Measurements from ENCODE around the gene RAB3IL1.
"Not testable (repeated sequence)": the region's sequence is repeated elsewhere in the genome, so short reads cannot be mapped to it uniquely, and the experiment has no call there.

RAB3IL1 gene

DNA sequence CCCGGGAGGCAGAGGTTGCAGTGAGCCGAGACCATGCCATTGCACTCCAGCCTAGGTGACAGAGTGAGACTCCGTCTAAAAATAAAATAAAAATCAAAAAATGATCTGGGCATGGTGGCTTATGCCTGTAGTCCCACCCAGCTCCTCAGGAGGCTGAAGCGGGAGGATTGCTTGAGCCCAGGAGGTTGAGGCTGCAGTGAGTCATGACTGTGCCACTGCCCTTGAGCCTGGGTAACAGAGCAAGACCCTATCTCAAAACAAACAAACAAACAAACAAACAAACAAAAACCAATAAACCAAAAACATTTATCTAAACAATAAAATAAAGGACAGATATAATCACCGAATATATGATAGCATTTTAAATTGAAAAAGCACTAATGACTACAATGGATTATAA, 36.3 kb upstream of the RAB3IL1 start:
- not testable (repeated sequence) for FAIRE-seq

DNA sequence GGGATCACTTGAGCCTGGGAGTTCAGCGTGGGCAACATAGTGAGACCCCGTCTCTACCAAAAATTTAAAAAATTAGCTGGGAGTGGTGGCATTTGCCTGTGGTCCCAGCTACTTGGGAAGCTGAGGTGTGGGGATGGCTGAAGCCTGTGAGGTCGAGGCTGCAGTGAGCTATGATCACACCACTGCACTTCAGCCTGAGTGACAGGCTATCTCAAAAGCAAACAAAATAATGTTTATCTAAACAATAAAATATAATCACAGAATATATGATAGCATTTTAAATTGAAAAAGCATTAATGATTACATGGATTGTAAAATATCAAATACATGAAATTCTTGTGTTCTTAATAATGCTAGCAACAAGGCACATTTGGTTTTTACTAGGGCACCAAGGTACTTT, 35.5 kb upstream of the RAB3IL1 start:
- FAIRE-seq (no peak), DNase-seq (ENCODE audit: low spot score) (no peak)

More for the DNA sequence above, 36.3 kb upstream of the RAB3IL1 start:
- not testable (repeated sequence) for DNase-seq (ENCODE audit: low spot score)

DNA sequence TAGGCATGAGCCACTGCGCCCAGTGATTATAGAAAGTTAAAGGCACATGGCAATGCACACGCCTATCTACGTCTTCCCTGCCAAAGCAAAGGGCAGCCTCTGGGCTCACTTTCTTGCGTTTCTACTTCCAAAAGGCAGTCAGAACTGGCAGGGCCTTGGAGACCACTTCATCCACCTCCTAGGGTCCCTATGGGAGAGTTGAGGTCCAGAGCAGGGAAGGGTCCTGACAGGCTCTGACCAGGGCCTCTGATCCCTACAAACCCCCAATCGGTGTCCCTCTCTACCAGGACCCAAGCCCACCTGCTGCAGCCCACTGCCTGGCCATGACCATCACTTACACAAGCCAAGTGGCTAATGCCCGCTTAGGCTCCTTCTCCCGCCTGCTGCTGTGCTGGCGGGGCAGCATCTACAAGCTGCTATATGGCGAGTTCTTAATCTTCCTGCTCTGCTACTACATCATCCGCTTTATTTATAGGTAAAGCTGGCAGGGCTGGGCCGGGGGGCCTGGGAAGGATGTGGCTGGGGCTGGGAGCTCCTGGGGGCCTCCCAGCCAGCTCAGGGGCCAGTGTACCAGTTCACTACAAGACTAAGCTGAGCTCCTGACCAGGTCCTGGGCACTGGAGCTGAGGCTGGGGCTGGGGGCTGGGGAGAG, 34.2 kb upstream of the RAB3IL1 start:
- FAIRE-seq (no peak), DNase-seq (ENCODE audit: low spot score) (no peak)

DNA sequence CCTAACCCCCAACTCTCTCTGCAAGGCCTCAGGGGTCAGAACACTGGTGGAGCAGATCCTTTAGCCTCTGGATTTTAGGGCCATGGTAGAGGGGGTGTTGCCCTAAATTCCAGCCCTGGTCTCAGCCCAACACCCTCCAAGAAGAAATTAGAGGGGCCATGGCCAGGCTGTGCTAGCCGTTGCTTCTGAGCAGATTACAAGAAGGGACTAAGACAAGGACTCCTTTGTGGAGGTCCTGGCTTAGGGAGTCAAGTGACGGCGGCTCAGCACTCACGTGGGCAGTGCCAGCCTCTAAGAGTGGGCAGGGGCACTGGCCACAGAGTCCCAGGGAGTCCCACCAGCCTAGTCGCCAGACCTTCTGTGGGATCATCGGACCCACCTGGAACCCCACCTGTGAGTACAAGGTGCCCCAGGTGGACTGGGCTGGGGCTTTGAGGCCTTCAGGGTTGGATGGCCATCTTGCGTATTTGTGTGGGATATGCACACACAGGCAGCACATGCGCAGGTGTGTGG, 32.7 kb upstream of the RAB3IL1 start, which contains the start of gene BEST1:
Gene BEST1, plus strand, starts transcription at position 317 of the 513 bp plus-strand sequence. CDS start 1,456 bp downstream, outside the sequence.
- DNase-seq (ENCODE audit: low spot score), result no peak
- no peak for FAIRE-seq

DNA sequence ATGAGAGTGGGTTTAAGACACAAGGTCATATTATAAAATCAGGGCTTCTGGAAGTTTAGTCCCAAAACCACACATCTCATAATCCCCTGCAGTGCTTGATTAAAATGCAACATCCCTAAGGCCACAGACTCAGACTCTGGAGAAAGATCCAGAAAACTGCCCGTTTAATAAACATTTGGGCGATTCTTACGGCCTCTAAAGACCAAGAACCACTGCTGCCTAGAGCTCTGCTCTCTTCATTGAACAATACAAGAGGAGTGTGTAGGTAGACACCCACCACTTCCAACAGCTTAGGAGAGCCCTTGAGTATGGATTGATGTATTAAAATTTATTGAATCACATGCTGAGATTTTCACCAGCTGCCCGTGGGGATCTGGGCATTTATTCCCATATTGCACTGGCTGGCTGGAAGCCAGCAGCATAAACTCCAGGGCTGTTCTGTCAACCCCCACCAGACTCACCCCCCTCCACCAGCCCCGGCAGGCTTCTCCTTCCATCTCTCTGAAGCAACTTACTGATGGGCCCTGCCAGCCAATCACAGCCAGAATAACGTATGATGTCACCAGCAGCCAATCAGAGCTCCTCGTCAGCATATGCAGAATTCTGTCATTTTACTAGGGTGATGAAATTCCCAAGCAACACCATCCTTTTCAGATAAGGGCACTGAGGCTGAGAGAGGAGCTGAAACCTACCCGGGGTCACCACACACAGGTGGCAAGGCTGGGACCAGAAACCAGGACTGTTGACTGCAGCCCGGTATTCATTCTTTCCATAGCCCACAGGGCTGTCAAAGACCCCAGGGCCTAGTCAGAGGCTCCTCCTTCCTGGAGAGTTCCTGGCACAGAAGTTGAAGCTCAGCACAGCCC, 32.0 kb upstream of the RAB3IL1 start:
- no peak for DNase-seq (ENCODE audit: low spot score)
- FAIRE-seq, result no peak

DNA sequence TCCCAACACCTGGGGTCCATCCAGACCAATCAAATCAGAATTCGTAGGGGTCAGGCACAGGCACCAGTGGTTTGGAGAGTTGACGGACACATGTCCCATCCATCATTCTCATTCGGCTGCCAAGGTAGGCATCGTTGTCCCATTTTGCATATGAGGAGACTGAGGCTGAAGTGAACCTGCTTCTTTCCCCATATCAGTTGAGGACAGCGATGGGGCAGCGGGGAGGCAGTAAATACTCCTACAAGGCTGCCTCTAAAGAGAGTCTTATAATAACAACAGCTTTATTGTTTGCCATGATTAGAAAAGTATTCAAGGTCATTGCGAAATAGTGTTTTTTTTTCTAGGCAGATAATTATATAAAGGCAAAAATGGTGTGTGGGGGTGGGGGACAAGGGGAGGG, 31.1 kb upstream of the RAB3IL1 start:
- FAIRE-seq (no peak), DNase-seq (ENCODE audit: low spot score) (no peak)

DNA sequence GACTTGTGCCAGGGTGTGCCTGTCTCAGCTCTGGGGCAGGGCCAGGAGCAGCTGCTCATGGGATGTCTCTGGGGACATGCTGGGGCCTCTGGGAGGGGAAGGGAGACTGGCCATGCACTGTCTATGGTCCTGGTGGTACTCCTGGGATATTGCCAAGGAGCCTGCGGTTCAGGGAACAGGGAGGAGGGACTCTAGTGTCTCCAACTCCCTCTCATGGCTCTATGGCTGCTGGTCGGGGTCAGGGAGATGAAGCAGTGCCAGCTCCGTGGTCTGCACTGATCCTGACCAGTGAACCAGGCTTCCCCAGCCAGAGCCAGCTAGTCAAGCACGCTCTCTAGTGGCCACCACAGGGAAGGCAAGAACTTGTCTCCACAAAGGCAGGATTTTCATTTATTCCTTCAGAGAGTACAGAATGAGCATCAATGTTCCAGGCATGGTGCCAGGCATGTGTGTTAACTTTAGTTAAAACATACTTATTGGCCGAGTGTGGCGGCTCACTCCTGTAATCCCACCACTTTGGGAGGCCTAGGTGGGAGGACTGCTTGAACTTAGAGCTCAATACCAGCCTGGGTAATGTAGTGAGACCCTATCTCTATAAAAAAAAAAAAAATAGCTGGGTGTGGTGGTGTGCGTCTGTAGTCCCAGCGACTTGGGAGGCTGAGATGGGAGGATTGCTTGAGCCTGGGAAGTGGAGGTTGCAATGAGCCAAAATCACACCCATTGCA, 30.3 kb upstream of the RAB3IL1 start:
- peak; percentile 66 for DNase-seq (ENCODE audit: low spot score)

DNA sequence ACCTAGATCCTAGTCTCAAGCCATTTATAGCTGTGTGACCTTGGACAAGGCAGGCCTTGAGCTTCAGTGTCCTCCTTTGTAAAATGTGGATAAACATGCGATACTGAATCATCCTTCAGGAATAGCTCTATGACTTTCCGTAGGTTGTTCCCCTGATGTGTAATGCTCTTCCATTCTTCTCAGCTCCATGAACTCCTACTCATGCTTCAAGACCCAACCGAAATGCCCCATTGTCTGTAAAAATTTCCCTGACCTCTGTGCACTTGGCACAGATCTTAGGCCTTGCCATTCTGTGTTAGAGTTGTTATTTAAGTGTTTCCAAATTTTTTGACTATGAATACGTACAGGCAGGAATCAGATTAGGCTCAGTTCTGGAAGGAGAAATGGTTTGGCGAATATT, 29.5 kb upstream of the RAB3IL1 start:
- FAIRE-seq, result no peak
- no peak for DNase-seq (ENCODE audit: low spot score)

More for the DNA sequence above, 30.3 kb upstream of the RAB3IL1 start:
- FAIRE-seq, result no peak

DNA sequence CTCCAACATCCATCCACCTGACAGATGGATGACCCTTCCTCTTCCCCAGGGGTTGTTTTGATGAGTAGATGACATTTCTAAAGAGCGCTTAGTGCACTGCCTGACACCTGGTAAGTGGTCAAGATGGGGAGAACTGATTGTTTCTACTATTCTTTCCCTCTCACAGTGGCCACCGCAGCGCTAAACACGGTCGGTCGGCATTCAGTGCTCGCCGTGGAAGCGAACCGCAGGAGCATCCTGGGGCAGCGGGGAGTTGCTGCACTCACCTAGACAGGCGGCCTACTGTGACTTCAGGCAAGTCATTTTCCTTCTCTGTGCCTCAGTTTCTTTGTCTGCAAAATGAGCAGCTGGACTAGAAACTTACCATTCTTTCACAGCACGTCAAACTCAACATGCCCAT, 27.8 kb upstream of the RAB3IL1 start:
- no peak for FAIRE-seq
- DNase-seq (ENCODE audit: low spot score), result no peak

DNA sequence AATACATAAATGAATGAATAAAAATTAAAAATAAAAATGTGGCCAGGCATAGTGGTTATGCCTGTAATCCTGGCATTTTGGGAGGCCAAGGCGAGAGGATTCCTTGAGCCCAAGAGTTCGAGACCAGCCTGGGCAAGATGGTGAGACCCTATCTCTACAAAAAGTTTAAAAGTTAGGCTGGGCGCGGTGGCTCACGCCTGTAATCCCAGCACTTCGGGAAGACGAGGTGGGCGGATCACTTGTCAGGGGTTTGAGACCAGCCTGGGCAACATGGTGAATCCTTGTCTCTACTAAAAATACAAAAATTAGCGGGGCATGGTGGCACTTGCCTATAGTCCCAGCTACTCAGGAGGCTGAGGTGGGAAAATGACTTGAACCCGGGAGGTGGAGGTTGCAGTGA, 23.1 kb upstream of the RAB3IL1 start:
- no peak for DNase-seq (ENCODE audit: low spot score)
- no peak for FAIRE-seq

DNA sequence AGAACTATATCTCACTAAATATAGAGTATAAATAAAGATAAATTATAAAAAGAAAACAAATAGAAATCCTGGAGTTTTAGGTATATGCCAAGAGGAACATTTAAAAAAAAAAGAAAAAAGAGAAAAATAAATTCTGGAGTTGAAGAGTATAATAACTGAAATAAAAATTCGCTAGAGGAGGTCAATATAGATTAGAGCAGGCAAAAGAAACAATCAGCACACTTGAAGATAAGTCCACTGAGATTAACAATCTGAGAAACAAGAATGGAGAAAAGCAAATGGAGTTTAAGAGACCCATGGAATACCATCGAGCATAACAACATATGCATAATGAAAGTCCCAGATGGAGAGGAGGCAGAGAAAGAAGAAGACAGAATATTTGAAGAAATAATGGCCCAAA, 18.5 kb upstream of the RAB3IL1 start:
- DNase-seq (ENCODE audit: low spot score) (no peak), FAIRE-seq (no peak)

DNA sequence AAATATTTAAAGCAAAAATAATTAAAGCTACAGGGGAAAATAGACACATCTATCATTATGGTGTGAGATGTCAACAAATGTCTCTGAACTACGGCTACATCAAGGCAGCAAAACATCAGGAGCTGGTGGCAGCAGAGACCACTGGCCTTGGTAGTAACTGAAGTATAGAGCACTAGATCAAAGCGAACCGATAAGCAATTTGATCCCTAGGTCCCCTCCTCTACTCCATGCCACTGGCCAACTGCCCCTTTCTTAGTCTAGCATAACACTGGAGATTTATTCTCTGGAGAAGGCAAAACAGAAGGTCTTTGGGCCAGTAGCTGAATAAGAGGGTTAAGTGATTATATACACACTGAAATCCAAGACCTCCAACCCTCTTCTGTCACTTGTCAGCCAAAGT, 13.6 kb upstream of the RAB3IL1 start:
- DNase-seq (ENCODE audit: low spot score) (no peak), FAIRE-seq (no peak)

DNA sequence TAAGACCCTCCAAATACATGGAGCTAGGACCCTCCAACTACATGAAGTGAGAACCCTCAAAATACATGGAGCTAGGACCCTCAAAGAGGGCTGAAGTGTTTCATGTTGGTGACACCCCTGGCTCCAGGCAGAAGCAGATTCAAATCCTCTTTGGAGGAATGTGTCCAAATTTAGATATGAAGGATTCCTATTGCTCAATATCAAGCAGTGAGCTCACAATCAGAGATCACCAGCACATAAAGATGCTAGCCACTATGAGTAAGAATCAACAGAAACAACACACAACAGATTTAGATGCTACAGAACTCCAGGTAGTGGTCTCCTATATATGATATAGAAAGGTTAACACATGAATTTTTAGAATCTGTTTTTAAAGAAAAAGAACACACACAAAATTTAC, 11.2 kb upstream of the RAB3IL1 start:
- no peak for FAIRE-seq

DNA sequence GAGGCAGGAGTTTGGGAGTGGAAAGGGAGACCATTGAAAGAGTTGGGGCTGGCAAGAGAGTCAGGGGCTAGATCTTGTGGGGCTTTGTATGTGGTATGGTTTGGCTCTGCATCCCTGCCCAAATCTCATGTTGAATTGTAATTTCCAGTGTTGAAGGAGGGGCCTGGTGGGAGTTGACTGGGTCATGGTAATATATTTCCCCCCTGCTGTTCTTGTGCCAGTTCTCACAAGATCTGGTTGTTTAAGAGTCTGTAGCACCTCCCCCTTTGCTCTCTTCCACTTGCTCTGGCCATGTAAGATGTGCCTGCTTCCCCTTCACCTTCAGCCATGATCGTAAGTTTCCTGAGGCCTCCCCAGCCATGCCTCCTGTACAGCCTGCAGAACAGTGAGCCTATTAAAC, 10.1 kb upstream of the RAB3IL1 start:
- DNase-seq (ENCODE audit: low spot score) (no peak), FAIRE-seq (no peak)

More for the DNA sequence above, 11.2 kb upstream of the RAB3IL1 start:
- DNase-seq (ENCODE audit: low spot score), result no peak

DNA sequence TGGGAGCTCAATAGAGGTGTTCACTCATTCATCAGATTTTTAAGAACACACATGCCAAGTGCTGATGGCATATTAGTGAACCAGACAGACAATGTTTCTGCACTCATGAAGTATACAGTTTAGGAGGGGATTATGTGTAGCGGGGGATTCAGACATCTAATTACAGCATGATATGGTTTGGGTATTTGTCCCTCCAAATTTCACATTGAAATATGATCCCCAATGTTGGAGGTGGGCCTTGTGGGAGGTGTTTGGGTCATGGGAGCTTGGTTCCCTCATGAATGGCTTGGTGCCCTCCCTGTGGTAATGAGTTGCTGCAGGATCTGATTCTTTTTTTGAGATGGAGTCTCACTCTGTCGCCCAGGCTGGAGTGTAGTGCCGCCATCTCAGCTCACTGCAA, 8.9 kb upstream of the RAB3IL1 start:
- FAIRE-seq (no peak), DNase-seq (ENCODE audit: low spot score) (no peak)

DNA sequence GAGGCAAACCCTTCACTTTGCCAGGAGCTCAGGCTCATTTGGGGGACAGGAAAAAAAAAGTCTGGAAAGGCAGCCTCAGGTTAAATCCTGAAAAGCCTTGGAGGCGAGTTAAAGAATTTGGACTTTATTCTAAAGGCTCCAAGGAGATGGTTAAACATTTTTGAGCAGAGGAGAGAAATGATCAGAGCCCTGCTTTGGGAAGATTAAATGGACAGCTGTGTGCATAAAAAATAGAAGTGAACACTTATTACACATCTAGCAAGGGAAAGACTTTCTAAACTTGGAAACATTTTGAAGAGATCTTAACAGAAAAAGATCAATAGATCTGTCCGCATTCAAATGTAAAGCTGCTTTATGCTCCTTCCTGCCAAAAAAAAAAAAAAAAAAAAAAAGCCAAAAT, 8.4 kb upstream of the RAB3IL1 start:
- DNase-seq (ENCODE audit: low spot score) (no peak), FAIRE-seq (no peak)

DNA sequence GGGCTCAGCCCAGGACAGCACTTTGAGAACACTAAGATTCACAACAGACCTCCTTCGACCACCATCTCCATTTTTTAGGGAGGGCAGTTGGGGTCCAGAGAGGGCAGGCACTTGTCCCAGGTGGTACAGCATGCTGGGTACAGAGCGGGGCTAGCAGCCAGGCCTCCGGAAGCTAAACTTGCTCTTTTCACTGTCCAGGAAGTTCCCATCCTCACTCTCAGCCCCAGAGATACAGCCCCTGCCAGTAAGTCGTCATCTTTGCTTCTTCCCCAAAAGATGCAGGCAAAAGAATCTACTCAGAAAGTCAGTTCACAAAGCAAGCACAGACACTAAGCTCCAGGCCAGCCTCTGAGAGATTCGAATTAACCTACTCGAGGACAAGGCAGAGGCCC, 6.7 kb upstream of the RAB3IL1 start:
- DNase-seq (ENCODE audit: low spot score) (no peak), FAIRE-seq (no peak)

DNA sequence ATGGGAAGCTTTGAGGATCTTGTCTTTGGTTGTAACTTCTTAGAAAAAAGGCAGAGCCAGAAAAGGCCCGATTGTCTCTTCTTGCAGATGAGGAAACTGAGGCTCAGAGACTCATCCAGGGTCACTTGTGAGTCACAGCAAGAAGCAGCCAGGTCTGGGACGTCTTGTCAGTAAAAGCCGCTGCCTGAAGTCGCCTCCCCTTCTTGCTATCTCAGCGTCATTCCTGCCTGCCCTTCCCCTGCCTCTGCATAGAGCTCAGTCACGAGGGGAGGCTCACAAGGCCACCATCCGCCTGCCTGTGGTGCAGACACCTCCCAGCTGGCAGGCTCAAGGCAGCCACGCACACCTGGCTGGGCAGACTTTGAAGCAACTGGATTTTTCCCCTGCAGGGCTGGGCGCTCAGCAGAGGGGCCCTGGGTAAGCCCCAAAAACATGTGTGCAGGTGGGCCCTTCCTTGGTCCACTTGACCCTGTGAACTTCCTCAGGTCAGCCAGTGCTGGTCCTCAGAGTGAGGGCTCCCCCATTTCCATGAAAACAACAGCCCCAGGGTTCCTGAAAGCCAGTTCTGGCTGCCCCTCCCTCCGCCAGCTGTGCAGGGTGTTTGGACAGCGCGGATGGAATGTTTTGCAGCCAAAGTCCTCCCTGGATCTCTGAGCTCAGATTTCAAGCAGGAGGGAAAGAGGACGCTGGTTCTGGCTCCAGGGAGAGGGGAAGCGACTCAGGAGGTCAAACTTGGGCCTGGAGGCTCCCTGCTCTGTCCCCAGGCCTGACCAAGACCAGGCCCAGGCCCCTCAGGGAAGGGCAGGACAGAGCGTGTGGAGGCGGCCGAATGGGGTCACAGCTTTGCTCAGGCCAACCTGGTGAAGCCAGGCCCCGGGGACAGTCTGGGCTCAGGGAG, 6.0 kb upstream of the RAB3IL1 start:
- no peak for DNase-seq (ENCODE audit: low spot score)
- no peak for FAIRE-seq

DNA sequence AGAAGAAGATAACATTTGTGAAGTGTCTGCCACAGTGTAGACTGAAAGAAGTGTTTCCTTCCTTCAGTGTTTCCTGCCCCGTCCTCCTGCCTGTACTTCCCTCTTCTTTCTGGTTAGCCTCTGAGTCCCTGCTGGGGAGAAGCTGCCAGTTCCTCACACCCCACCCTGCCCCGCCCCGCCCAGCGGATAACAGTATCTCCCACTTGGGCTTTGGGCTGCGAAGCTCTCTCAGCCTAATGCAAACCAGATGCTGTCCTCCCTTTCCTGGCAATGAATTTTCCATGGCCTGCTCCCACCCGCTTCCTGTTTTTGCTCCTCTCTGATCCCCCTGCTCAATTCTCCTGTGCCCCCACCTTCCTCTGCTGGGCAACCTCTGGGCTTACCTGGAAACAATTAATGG, 5.2 kb upstream of the RAB3IL1 start:
- DNase-seq (ENCODE audit: low spot score), result no peak
- FAIRE-seq, result no peak

DNA sequence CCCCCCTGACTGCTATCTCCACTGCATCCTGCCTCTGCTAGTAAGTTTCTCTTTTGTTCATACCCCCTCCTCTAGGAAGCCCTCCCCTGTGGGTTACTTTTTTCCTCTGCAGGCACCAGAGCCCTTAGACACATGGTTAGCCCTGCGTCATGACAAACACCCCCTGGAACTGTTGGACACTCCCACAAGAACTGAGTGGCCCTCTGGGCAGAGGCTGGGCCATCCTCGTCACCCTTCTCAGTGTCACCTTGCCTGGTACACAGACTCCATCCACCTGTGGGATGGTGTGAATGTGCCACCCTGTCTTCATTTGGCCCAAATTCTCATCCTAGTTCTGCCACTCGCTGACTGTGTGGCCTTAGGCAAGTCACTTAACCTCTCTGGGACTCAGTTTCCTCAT, 4.1 kb upstream of the RAB3IL1 start:
- FAIRE-seq, result no peak
- DNase-seq (ENCODE audit: low spot score), result no peak

Data from RCC 7860 (cell line).